ENCODE measurements around the gene SDHA. TPM values are rescaled to one million over a fixed set of nuclear protein-coding genes. Genes with fewer than 3 reads are reported as not detected.

Gene SDHA
- total and polyA plus RNA-seq, 10 of the 15 experiments (the other 5 are each of a cell fraction or from before 2014, with no cell fraction given) = 63.3 to 205 (median 104) TPM

DNA sequence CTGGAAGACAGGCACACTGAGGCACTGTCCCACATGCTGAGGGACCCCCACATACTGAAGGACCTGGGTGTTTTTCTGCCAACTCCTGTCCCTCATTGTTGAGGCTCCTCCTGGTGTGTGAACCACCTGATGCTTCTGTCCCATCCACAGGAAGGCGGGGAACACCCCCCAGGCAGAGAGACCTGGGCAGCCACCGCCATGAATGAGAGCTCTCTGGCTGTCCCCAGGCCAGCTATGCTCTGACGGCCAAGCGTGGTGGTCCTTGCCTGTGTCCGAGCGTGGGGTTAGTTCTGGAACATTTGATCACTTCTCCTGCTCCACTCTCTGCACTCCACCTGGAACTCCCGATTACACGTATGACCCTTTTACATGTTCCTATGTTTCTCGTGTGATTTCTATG is 38.7 kb upstream of the SDHA start (continued):
- TF ChIP-seq, protein P1, sequence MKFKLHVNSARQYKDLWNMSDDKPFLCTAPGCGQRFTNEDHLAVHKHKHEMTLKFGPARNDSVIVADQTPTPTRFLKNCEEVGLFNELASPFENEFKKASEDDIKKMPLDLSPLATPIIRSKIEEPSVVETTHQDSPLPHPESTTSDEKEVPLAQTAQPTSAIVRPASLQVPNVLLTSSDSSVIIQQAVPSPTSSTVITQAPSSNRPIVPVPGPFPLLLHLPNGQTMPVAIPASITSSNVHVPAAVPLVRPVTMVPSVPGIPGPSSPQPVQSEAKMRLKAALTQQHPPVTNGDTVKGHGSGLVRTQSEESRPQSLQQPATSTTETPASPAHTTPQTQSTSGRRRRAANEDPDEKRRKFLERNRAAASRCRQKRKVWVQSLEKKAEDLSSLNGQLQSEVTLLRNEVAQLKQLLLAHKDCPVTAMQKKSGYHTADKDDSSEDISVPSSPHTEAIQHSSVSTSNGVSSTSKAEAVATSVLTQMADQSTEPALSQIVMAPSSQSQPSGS (IDR thresholded peaks at IDR 0.05; ENCODE audit: low read length) = no peak
- TF ChIP-seq, protein P2, sequence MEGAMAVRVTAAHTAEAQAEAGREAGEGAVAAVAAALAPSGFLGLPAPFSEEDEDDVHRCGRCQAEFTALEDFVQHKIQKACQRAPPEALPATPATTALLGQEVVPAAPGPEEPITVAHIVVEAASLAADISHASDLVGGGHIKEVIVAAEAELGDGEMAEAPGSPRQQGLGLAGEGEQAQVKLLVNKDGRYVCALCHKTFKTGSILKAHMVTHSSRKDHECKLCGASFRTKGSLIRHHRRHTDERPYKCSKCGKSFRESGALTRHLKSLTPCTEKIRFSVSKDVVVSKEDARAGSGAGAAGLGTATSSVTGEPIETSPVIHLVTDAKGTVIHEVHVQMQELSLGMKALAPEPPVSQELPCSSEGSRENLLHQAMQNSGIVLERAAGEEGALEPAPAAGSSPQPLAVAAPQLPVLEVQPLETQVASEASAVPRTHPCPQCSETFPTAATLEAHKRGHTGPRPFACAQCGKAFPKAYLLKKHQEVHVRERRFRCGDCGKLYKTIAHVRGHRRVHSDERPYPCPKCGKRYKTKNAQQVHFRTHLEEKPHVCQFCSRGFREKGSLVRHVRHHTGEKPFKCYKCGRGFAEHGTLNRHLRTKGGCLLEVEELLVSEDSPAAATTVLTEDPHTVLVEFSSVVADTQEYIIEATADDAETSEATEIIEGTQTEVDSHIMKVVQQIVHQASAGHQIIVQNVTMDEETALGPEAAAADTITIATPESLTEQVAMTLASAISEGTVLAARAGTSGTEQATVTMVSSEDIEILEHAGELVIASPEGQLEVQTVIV (IDR thresholded peaks at IDR 0.05; ENCODE audit: borderline replicate concordance, partially characterized antibody) = no peak
- TF ChIP-seq RAD21 (IDR thresholded peaks at IDR 0.05; ENCODE audit: insufficient read depth, low read depth, low read length) (no peak), MYB (IDR thresholded peaks at IDR 0.05; ENCODE audit: borderline replicate concordance, low read depth, low read length) (no peak), CREB1 (IDR thresholded peaks at IDR 0.05; ENCODE audit: low read depth) (no peak), TAF1 (IDR thresholded peaks at IDR 0.05; ENCODE audit: borderline replicate concordance, low read depth, low read length) (no peak), EED (IDR thresholded peaks at IDR 0.05; ENCODE audit: low read depth) (no peak), SUZ12 (IDR thresholded peaks at IDR 0.05; ENCODE audit: unreplicated experiment) (no peak), FOXK2 (IDR thresholded peaks at IDR 0.05) (no peak), STAT1 (conservative IDR thresholded peaks at IDR 0.05) (no peak), NR2C1 (IDR thresholded peaks at IDR 0.05) (no peak)

All from GM12878 (cell line).